Gastroesophageal sphincter (tissue), 3 donors: ENCODE results near the gene SLC22A5.

Experiments used
- CTCF ChIP-seq, 4 experiments: fragments of 200-600 bp in 2 of 4; fragments of 450-650 bp in 2 of 4; sonication (generic) in 1 of 4; IDR thresholded peaks; one replicate each; pipeline ENCODE4 v1.5.1; 2017 to 2019; ENCODE audit warnings: antibody characterized with exemption in 4 of 4, mild to moderate bottlenecking in 2 of 4, moderate library complexity in 2 of 4
- EP300 ChIP-seq: sonication (generic); formaldehyde crosslinking; IDR thresholded peaks from one replicate; pipeline ENCODE4 v1.6.1; 2017; ENCODE audit warnings: antibody characterized with exemption, mild to moderate bottlenecking

- TF ChIP-seq CTCF (IDR thresholded peaks at IDR 0.05) (no peak), EP300 (no peak)
Measured at GRCh38 chr5:132354381-132355139, 14.9 kb upstream of the SLC22A5 start.
